ENCODE measurements around the gene MID1.

MID1 gene

DNA sequence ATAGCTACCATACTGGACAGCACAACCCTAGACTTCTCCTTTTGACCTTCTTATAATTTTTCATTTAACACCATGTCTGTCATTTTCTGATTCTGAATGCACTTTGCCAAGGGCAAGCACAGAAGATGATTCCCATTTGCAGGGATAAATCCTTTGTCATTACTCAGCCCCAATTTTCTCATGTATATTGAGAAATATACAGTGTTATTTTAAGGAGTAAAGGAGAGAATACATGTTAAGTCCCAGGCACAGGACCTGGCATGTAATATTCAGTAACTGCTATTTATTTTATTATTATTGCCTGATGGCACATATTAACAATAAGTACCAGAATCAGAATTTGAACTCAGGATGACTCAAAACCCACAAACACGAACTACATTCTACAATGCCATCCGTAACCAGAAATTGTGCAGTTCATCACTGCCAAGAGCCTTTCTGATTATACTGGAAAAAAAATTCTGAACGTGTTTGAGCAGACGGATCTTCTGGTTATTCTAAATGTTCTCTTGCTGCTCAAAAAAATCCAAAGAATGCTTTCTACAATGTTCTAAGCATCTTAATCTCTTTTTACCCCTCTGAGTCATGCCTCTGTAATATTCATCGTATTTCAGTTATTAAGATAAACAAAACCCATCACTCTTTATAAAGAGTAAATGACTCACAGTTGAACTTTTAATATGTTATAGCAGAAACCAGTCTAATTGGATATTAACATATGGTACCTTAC, 170.0 kb downstream of the MID1 start:
- Histone ChIP-seq H3K4me2 (ENCODE audit: low read depth, low read length, poor library complexity, severe bottlenecking) (no peak overlapping the region), H4K20me1 (ENCODE audit: low read depth, low read length) (no peaks in the 10 kb centered on the region), H3K27ac (ENCODE audit: low read depth, low read length) (no peak overlapping the region), H3F3A (ENCODE audit: insufficient read depth) (no peaks in the 10 kb centered on the region), H3K36me3 (ENCODE audit: low read length) (no peaks in the 10 kb centered on the region), H3K9ac (ENCODE audit: low read length) (no peak overlapping the region), H2AFZ (ENCODE audit: low read depth, low read length, severe bottlenecking) (no peak overlapping the region), H3K9me3 (ENCODE audit: insufficient read depth, low read length) (no peaks in the 10 kb centered on the region), H3K4me3 (ENCODE audit: insufficient read depth, low read length, poor library complexity, severe bottlenecking) (no peak overlapping the region), H3K27me3 (ENCODE audit: low read length) (no peaks in the 10 kb centered on the region), H3K79me2 (ENCODE audit: insufficient read depth, low read length) (no peaks in the 10 kb centered on the region), H3K9me2 (replicated peaks; ENCODE audit: insufficient read depth, low read length) (no peaks in the 10 kb centered on the region)
- TF ChIP-seq EZH2phosphoT487 (conservative IDR thresholded peaks at IDR 0.05; ENCODE audit: low read length): no peak
- TF ChIP-seq, protein P1, sequence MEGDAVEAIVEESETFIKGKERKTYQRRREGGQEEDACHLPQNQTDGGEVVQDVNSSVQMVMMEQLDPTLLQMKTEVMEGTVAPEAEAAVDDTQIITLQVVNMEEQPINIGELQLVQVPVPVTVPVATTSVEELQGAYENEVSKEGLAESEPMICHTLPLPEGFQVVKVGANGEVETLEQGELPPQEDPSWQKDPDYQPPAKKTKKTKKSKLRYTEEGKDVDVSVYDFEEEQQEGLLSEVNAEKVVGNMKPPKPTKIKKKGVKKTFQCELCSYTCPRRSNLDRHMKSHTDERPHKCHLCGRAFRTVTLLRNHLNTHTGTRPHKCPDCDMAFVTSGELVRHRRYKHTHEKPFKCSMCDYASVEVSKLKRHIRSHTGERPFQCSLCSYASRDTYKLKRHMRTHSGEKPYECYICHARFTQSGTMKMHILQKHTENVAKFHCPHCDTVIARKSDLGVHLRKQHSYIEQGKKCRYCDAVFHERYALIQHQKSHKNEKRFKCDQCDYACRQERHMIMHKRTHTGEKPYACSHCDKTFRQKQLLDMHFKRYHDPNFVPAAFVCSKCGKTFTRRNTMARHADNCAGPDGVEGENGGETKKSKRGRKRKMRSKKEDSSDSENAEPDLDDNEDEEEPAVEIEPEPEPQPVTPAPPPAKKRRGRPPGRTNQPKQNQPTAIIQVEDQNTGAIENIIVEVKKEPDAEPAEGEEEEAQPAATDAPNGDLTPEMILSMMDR (IDR thresholded peaks at IDR 0.05; ENCODE audit: insufficient read depth, low read length, poor library complexity, severe bottlenecking): no peak

DNA sequence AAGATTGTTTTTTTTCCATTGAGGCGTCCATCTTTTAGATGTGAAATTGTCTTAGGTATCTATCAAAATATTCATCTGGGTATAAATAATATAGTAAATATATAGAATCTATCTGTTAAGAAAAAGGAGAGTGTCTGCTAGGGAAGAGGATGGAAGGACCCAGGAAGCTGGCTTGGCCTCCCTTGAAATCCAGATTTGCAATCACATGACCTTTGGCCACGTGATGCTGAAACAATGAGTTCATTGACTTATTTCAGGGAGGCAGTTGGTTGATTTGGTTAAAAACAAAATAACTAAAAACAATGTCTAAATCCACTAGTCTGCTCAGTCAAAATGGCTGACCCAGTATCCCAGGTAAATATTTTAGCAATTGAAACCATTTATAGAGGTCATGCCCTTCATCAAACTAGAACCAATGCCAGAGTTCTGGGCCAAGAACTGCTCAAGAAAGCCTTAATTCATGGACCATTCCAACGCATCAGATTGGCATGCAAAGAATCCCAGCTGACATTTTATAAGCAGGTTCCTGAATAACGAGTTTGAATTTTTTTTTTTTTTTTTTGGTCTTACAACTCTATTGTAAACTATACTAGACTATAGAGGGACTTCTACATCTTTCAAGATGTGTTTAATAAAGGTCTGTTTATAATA, 172.7 kb downstream of the MID1 start:
- no peaks in the 10 kb centered on the region for H3K79me2 ChIP-seq (ENCODE audit: insufficient read depth, low read length)
- H3K4me3 ChIP-seq (ENCODE audit: insufficient read depth, low read length, poor library complexity, severe bottlenecking): no peak overlapping the region
- no peak overlapping the region for H3K27ac ChIP-seq (ENCODE audit: low read depth, low read length)
- no peaks in the 10 kb centered on the region for H4K20me1 ChIP-seq (ENCODE audit: low read depth, low read length)
- no peaks in the 10 kb centered on the region for H3F3A ChIP-seq (ENCODE audit: insufficient read depth)
- TF ChIP-seq, protein P1 (IDR thresholded peaks at IDR 0.05; ENCODE audit: insufficient read depth, low read length, poor library complexity, severe bottlenecking): no peak
- TF ChIP-seq EZH2phosphoT487 (conservative IDR thresholded peaks at IDR 0.05; ENCODE audit: low read length): no peak
- H3K4me2 ChIP-seq (ENCODE audit: low read depth, low read length, poor library complexity, severe bottlenecking): no peak overlapping the region
- H2AFZ ChIP-seq (ENCODE audit: low read depth, low read length, severe bottlenecking): no peak overlapping the region
- H3K9me2 ChIP-seq (replicated peaks; ENCODE audit: insufficient read depth, low read length): no peaks in the 10 kb centered on the region
- no peaks in the 10 kb centered on the region for H3K36me3 ChIP-seq (ENCODE audit: low read length)
- H3K27me3 ChIP-seq (ENCODE audit: low read length): no peaks in the 10 kb centered on the region
- no peak overlapping the region for H3K9ac ChIP-seq (ENCODE audit: low read length)
- H3K9me3 ChIP-seq (ENCODE audit: insufficient read depth, low read length): no peaks in the 10 kb centered on the region

DNA sequence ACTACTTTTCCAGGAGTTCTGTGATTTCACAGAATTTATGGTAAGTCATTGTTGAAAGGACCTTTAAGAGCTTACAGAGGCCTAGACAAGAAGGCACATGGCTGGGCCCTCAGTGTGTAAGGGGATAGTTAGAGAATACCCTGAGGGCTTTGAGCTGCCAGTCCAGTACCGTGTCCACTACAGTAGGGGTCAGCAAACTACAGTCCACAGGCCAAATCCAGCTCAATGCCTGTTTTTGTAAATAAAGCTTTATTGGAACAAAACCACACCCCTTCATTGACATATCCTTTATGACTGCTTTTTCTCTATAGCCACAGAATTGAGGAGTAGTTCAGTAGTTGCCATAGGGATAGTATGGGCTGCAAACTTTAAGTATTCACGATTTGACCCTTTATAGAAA, 176.2 kb downstream of the MID1 start:
- no peak for TF ChIP-seq EZH2phosphoT487 (conservative IDR thresholded peaks at IDR 0.05; ENCODE audit: low read length)
- TF ChIP-seq, protein P1 (IDR thresholded peaks at IDR 0.05; ENCODE audit: insufficient read depth, low read length, poor library complexity, severe bottlenecking): no peak
- H2AFZ ChIP-seq (ENCODE audit: low read depth, low read length, severe bottlenecking): no peak overlapping the region

More for the DNA sequence above, 176.2 kb downstream of the MID1 start:
- H3K36me3 ChIP-seq (ENCODE audit: low read length): no peaks in the 10 kb centered on the region
- H3F3A ChIP-seq (ENCODE audit: insufficient read depth): no peaks in the 10 kb centered on the region
- no peak overlapping the region for H3K27ac ChIP-seq (ENCODE audit: low read depth, low read length)
- H3K9me3 ChIP-seq (ENCODE audit: insufficient read depth, low read length): no peaks in the 10 kb centered on the region
- no peak overlapping the region for H3K4me2 ChIP-seq (ENCODE audit: low read depth, low read length, poor library complexity, severe bottlenecking)
- H3K79me2 ChIP-seq (ENCODE audit: insufficient read depth, low read length): no peaks in the 10 kb centered on the region
- no peaks in the 10 kb centered on the region for H4K20me1 ChIP-seq (ENCODE audit: low read depth, low read length)
- no peak overlapping the region for H3K4me3 ChIP-seq (ENCODE audit: insufficient read depth, low read length, poor library complexity, severe bottlenecking)
- H3K9me2 ChIP-seq (replicated peaks; ENCODE audit: insufficient read depth, low read length): no peaks in the 10 kb centered on the region
- H3K27me3 ChIP-seq (ENCODE audit: low read length): no peaks in the 10 kb centered on the region
- H3K9ac ChIP-seq (ENCODE audit: low read length): no peak overlapping the region

Data from SU-DHL-6 (cell line).